Measurements from ENCODE around the gene WDR6. TPM values are rescaled to one million over a fixed set of nuclear protein-coding genes. Genes with fewer than 3 reads are reported as not detected.

The WDR6 gene
- total and polyA plus RNA-seq, 2 experiments from 2014 or later, result 76.5 to 156 TPM

DNA sequence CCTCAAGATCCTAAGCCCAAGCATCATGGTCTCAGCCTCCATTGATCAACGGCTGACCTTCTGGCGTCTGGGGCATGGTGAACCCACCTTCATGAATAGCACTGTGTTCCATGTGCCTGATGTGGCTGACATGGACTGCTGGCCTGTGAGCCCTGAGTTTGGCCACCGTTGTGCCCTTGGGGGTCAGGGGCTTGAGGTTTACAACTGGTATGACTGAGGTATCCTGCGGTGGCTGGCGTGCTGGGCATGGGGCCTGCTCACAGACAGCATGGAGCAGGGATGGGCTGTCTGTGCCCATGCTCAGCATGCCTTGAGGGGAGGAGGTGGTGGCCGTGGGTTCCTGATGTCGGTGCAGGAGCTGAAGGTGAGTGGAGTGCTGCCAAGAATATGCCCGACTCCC lies 7.9 kb downstream of the WDR6 start (continued):
- TF ChIP-seq, protein P1, sequence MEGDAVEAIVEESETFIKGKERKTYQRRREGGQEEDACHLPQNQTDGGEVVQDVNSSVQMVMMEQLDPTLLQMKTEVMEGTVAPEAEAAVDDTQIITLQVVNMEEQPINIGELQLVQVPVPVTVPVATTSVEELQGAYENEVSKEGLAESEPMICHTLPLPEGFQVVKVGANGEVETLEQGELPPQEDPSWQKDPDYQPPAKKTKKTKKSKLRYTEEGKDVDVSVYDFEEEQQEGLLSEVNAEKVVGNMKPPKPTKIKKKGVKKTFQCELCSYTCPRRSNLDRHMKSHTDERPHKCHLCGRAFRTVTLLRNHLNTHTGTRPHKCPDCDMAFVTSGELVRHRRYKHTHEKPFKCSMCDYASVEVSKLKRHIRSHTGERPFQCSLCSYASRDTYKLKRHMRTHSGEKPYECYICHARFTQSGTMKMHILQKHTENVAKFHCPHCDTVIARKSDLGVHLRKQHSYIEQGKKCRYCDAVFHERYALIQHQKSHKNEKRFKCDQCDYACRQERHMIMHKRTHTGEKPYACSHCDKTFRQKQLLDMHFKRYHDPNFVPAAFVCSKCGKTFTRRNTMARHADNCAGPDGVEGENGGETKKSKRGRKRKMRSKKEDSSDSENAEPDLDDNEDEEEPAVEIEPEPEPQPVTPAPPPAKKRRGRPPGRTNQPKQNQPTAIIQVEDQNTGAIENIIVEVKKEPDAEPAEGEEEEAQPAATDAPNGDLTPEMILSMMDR (conservative IDR thresholded peaks at IDR 0.05; ENCODE audit: low read depth in 2 of 2), result no peak
- TF ChIP-seq REST (IDR thresholded peaks at IDR 0.05; ENCODE audit: unreplicated experiment), result no peak

DNA sequence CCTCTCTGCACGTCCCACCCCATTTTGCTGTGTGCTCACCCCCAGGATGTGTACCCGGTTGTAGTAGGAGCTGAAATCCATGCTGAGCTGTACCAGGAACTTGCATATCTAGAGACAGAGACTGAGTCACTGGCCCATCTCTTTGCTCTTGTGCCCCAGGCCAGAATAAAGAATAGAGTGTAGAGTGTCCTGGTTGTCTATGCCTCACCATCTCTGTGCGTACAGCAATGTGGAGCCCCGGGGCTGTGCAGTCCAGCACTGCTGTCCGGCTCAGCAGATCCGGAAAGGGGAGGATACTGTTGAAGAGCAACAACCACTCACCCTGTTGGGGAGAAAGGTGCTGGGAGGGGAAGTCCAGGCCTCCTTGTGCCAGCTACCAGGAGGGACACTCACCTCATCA lies 8.6 kb downstream of the WDR6 start:
- Histone ChIP-seq H3K79me2 (replicated peaks; ENCODE audit: insufficient read depth) (peaks cover 22% of the 10 kb centered on the region), H3K4me3 (no peak overlapping the region), H2AFZ (no peak overlapping the region), H3K27ac (ENCODE audit: low read depth) (no peak overlapping the region), H3K4me2 (no peak overlapping the region), H3F3A (replicated peaks; ENCODE audit: low read depth) (peaks cover 36% of the 10 kb centered on the region), H3K36me3 (ENCODE audit: insufficient read depth) (peaks cover 19% of the 10 kb centered on the region), H3K27me3 (ENCODE audit: insufficient read depth) (no peaks in the 10 kb centered on the region), H3K4me1 (ENCODE audit: insufficient read depth) (peaks cover 19% of the 10 kb centered on the region; the same call in 1 of the 2 replicates), H3K9me2 (ENCODE audit: insufficient read depth) (no peaks in the 10 kb centered on the region), H4K20me1 (replicated peaks; ENCODE audit: insufficient read depth) (peaks cover 21% of the 10 kb centered on the region)
- Mint-ChIP-seq H3K9me3 (no peaks in the 10 kb centered on the region; the same call in 2 of the 3 replicates), H3K27ac (no peak overlapping the region), H3K36me3 (ENCODE audit: low read depth) (peaks cover 54% of the 10 kb centered on the region), H3K4me1 (peaks cover 19% of the 10 kb centered on the region), H3K27me3 (ENCODE audit: insufficient read depth, low read depth, poor library complexity) (peaks cover 21% of the 10 kb centered on the region), H3K4me3 (no peak overlapping the region)
- DNase-seq (ENCODE audit: low spot score) (no peak), ATAC-seq (no peak)
- TF ChIP-seq REST (IDR thresholded peaks at IDR 0.05; ENCODE audit: unreplicated experiment) (no peak), NANOG (IDR thresholded peaks at IDR 0.05; ENCODE audit: borderline replicate concordance) (no peak), STAT1 (IDR thresholded peaks at IDR 0.05; ENCODE audit: unreplicated experiment) (no peak), CREB1 (CRISPR knock-in tag; IDR thresholded peaks at IDR 0.05; ENCODE audit: low read depth) (no peak), JUNB (IDR thresholded peaks at IDR 0.05; ENCODE audit: unreplicated experiment) (no peak), EZH2phosphoT487 (IDR thresholded peaks at IDR 0.05; ENCODE audit: unreplicated experiment) (no peak), EZH2 (IDR thresholded peaks at IDR 0.05; ENCODE audit: low read depth, unreplicated experiment) (no peak), ZNF331 (CRISPR knock-in tag; IDR thresholded peaks at IDR 0.05; ENCODE audit: low read depth) (no peak), POLR2AphosphoS5 (IDR thresholded peaks at IDR 0.05; ENCODE audit: low read depth) (no peak), ZNF114 (CRISPR knock-in tag; IDR thresholded peaks at IDR 0.05) (no peak)
- TF ChIP-seq, protein P1 (conservative IDR thresholded peaks at IDR 0.05; ENCODE audit: low read depth in 2 of 2), result no peak
- TF ChIP-seq, protein P2, sequence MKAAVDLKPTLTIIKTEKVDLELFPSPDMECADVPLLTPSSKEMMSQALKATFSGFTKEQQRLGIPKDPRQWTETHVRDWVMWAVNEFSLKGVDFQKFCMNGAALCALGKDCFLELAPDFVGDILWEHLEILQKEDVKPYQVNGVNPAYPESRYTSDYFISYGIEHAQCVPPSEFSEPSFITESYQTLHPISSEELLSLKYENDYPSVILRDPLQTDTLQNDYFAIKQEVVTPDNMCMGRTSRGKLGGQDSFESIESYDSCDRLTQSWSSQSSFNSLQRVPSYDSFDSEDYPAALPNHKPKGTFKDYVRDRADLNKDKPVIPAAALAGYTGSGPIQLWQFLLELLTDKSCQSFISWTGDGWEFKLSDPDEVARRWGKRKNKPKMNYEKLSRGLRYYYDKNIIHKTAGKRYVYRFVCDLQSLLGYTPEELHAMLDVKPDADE (IDR thresholded peaks at IDR 0.05), result no peak
